Activated naive CD4-positive, alpha-beta T cell treated with anti-CD3 and anti-CD28 coated beads for 36 hours (primary cell): ENCODE measurements around the gene TMEM270. TPM values are rescaled to one million over a fixed set of nuclear protein-coding genes. Genes with fewer than 3 reads are reported as not detected.

Experiments
- CTCF ChIA-PET: fragments of 350-600 bp; sonication (Branson Sonifier 250); formaldehyde crosslinking; loops from one replicate; lab custom pipeline; 2021; ENCODE audit warnings: antibody characterized with exemption; lab: Charles Lee
- DNase-seq: peaks from one replicate; pipeline ENCODE4 v3.0.0-alpha.2; 2020
- H3K27ac Mint-ChIP-seq: one replicate; pipeline ENCODE4 v1.8.0; 2021; ENCODE audit warnings: mild to moderate bottlenecking, mixed read lengths
- H3K27me3 Mint-ChIP-seq: one replicate; pipeline ENCODE4 v1.8.0; 2021; ENCODE audit warnings: low read depth, mixed read lengths
- H3K36me3 Mint-ChIP-seq: one replicate; pipeline ENCODE4 v1.8.0; 2021; ENCODE audit warnings: low read depth, mixed read lengths
- H3K4me1 Mint-ChIP-seq: one replicate; pipeline ENCODE4 v1.8.0; 2021; ENCODE audit warnings: low read depth, mixed read lengths
- H3K4me3 Mint-ChIP-seq: one replicate; pipeline ENCODE4 v1.8.0; 2021; ENCODE audit warnings: mild to moderate bottlenecking, moderate library complexity, mixed read lengths
- H3K9me3 Mint-ChIP-seq: one replicate; pipeline ENCODE4 v1.8.0; 2021; ENCODE audit warnings: mixed read lengths
- intact Hi-C: fragments of 100-400 bp; cut with micrococcal nuclease; formaldehyde crosslinking; loops from one replicate; pipeline ENCODE4 v1.15.1; 2023
- total RNA-seq, 2 experiments: library from RNA; stranded (reverse); gene quantifications; one replicate each; pipeline ENCODE4 v1.2.3, GENCODE V29; 2021

Gene TMEM270
- total RNA-seq, 2 experiments from 2014 or later: not detected

GRCh38 chr7:73827567-73828106 lies 33.3 kb upstream of the TMEM270 start:
- Mint-ChIP-seq H3K27me3 (peaks cover 5% of the 10 kb centered on the region), H3K4me1 (peaks cover 25% of the 10 kb centered on the region), H3K27ac (no peak overlapping the region), H3K36me3 (no peaks in the 10 kb centered on the region), H3K9me3 (no peaks in the 10 kb centered on the region), H3K4me3 (no peak overlapping the region)
- intact Hi-C loops: loop anchor here (2.0 kb wide), 1 partner anchor 15 kb away; the partner anchor contains the start of gene METTL27
- CTCF ChIA-PET: interaction anchor here (1.0 to 2.1 kb wide), 5 partner anchors 23 to 188 kb away, joined by 3 to 10 read pairs (median 6); no protein-coding TSS in a partner anchor
- DNase-seq: peak; percentile 39

GRCh38 chr7:73828107-73828803 lies 32.7 kb upstream of the TMEM270 start:
- CTCF ChIA-PET: interaction anchor here (2.0 to 2.1 kb wide), 2 partner anchors 27 to 28 kb away, joined by 6 to 10 read pairs; no protein-coding TSS in a partner anchor
- Mint-ChIP-seq H3K36me3 (no peaks in the 10 kb centered on the region), H3K27ac (no peak overlapping the region), H3K9me3 (no peaks in the 10 kb centered on the region), H3K4me1 (peaks cover 25% of the 10 kb centered on the region), H3K27me3 (peaks cover 5% of the 10 kb centered on the region), H3K4me3 (no peak overlapping the region)
- peak; percentile 66 for DNase-seq
- intact Hi-C loops: loop anchor here (2.0 kb wide), 1 partner anchor 15 kb away; the partner anchor contains the start of gene METTL27

- Mint-ChIP-seq H3K4me3 (no peak overlapping the region), H3K9me3 (no peaks in the 10 kb centered on the region), H3K27me3 (peaks cover 5% of the 10 kb centered on the region), H3K36me3 (no peaks in the 10 kb centered on the region), H3K4me1 (peaks cover 25% of the 10 kb centered on the region), H3K27ac (no peak overlapping the region)
- intact Hi-C loops: loop anchor here (2.0 kb wide), 1 partner anchor 14 kb away; the partner anchor contains the start of gene METTL27
- DNase-seq: no peak
- CTCF ChIA-PET: no interaction called here
Observed at GRCh38 chr7:73828972-73829371, 32.0 kb upstream of the TMEM270 start.

GRCh38 chr7:73829505-73829904 lies 31.5 kb upstream of the TMEM270 start:
- DNase-seq: no peak
- Mint-ChIP-seq H3K27me3 (peaks cover 5% of the 10 kb centered on the region), H3K9me3 (no peaks in the 10 kb centered on the region), H3K4me3 (no peak overlapping the region), H3K27ac (no peak overlapping the region), H3K36me3 (no peaks in the 10 kb centered on the region), H3K4me1 (peaks cover 25% of the 10 kb centered on the region)
- intact Hi-C loops: loop anchor here (2.0 kb wide), 1 partner anchor 13 kb away; the partner anchor contains the start of gene METTL27
- CTCF ChIA-PET: no interaction called here

- no peak overlapping the region for H3K27ac Mint-ChIP-seq
- peaks cover 5% of the 10 kb centered on the region for H3K27me3 Mint-ChIP-seq
- H3K4me3 Mint-ChIP-seq: no peak overlapping the region
- no peak for DNase-seq
- peaks cover 25% of the 10 kb centered on the region for H3K4me1 Mint-ChIP-seq
- CTCF ChIA-PET: no interaction called here
- intact Hi-C loops: loop anchor here (2.0 kb wide), 1 partner anchor 13 kb away; the partner anchor contains the start of gene METTL27
- H3K36me3 Mint-ChIP-seq: no peaks in the 10 kb centered on the region
- no peaks in the 10 kb centered on the region for H3K9me3 Mint-ChIP-seq
Observed at GRCh38 chr7:73829921-73830680, 30.9 kb upstream of the TMEM270 start.

- Mint-ChIP-seq H3K4me1 (peaks cover 25% of the 10 kb centered on the region), H3K4me3 (no peak within 1 kb of the TSS), H3K9me3 (no peaks in the 10 kb centered on the region), H3K27me3 (peaks cover 5% of the 10 kb centered on the region), H3K36me3 (no peaks in the 10 kb centered on the region), H3K27ac (no peak within 1 kb of the TSS)
- CTCF ChIA-PET: no interaction called here
- no peak for DNase-seq
- intact Hi-C loops: no loop called here
Observed at GRCh38 chr7:73830681-73831583, 30.0 kb upstream of the TMEM270 start, which contains the start of gene CLDN4. Gene CLDN4 (plus strand): TSS chr7:73830996. CDS start chr7:73831202, 206 bp downstream.

GRCh38 chr7:73831584-73831833 lies 29.4 kb upstream of the TMEM270 start:
- Mint-ChIP-seq H3K27me3 (peaks cover 4% of the 10 kb centered on the region), H3K27ac (no peak overlapping the region), H3K9me3 (no peaks in the 10 kb centered on the region), H3K4me3 (no peak overlapping the region), H3K4me1 (peaks cover 24% of the 10 kb centered on the region), H3K36me3 (no peaks in the 10 kb centered on the region)
- intact Hi-C loops: no loop called here
- CTCF ChIA-PET: no interaction called here
- DNase-seq: no peak

- Mint-ChIP-seq H3K27ac (no peak overlapping the region), H3K36me3 (no peaks in the 10 kb centered on the region), H3K4me3 (no peak overlapping the region), H3K9me3 (no peaks in the 10 kb centered on the region), H3K4me1 (peaks cover 19% of the 10 kb centered on the region), H3K27me3 (peaks cover 2% of the 10 kb centered on the region)
- intact Hi-C loops: no loop called here
- CTCF ChIA-PET: no interaction called here
- DNase-seq: no peak
Observed at GRCh38 chr7:73831834-73832651, 28.9 kb upstream of the TMEM270 start.

- H3K4me1 Mint-ChIP-seq: peaks cover 11% of the 10 kb centered on the region
- no peak overlapping the region for H3K27ac Mint-ChIP-seq
- CTCF ChIA-PET: no interaction called here
- intact Hi-C loops: no loop called here
- no peak for DNase-seq
- no peaks in the 10 kb centered on the region for H3K9me3 Mint-ChIP-seq
- peaks cover 2% of the 10 kb centered on the region for H3K27me3 Mint-ChIP-seq
- H3K36me3 Mint-ChIP-seq: no peaks in the 10 kb centered on the region
- H3K4me3 Mint-ChIP-seq: no peak overlapping the region
Observed at GRCh38 chr7:73832806-73833205, 28.2 kb upstream of the TMEM270 start.

GRCh38 chr7:73833251-73833919 lies 27.6 kb upstream of the TMEM270 start:
- DNase-seq: no peak
- CTCF ChIA-PET: interaction anchor here (0.9 kb wide), 1 partner anchor 482 kb away, joined by 3 read pairs; no protein-coding TSS in a partner anchor
- no peak overlapping the region for H3K27ac Mint-ChIP-seq
- H3K9me3 Mint-ChIP-seq: no peaks in the 10 kb centered on the region
- no peaks in the 10 kb centered on the region for H3K36me3 Mint-ChIP-seq
- peaks cover 2% of the 10 kb centered on the region for H3K27me3 Mint-ChIP-seq
- H3K4me1 Mint-ChIP-seq: peaks cover 7% of the 10 kb centered on the region
- intact Hi-C loops: no loop called here
- H3K4me3 Mint-ChIP-seq: no peak overlapping the region
